SK-N-SH treated with all-trans-retinoic acid at 6 μM for 48 hours (cell line): ENCODE data around the gene PTPN6.

Experiments used
- CREB5 ChIP-seq: fragments of 250-450 bp; sonication (Bioruptor Pico); IDR thresholded peaks from 2 replicates; pipeline ENCODE4 v1.5.1; 2020; ENCODE audit warnings: low read depth, mild to moderate bottlenecking, moderate library complexity
- CSRNP3 ChIP-seq: fragments of 250-450 bp; sonication (Bioruptor Pico); IDR thresholded peaks from 2 replicates; pipeline ENCODE4 v1.5.1; 2021; ENCODE audit warnings: mild to moderate bottlenecking, moderate library complexity
- OSR1 ChIP-seq: fragments of 250-450 bp; sonication (Bioruptor Pico); IDR thresholded peaks from 2 replicates; pipeline ENCODE4 v1.8.0; 2022; ENCODE audit warnings: moderate library complexity, mild to moderate bottlenecking, inconsistent platforms
- PATZ1 ChIP-seq: fragments of 250-450 bp; sonication (Bioruptor Pico); IDR thresholded peaks from 2 replicates; pipeline ENCODE4 v1.8.0; 2020; ENCODE audit warnings: mild to moderate bottlenecking, moderate library complexity, borderline replicate concordance
- RARB ChIP-seq: fragments of 250-450 bp; sonication (Bioruptor Pico); IDR thresholded peaks from 2 replicates; pipeline ENCODE4 v1.8.0; 2021; ENCODE audit warnings: mild to moderate bottlenecking, moderate library complexity
- TOX ChIP-seq: fragments of 250-450 bp; sonication (Bioruptor Pico); IDR thresholded peaks from 2 replicates; pipeline ENCODE4 v1.8.0; 2021; ENCODE audit warnings: mild to moderate bottlenecking, moderate library complexity, borderline replicate concordance
- ZC3H10 ChIP-seq: fragments of 250-450 bp; sonication (Bioruptor Pico); IDR thresholded peaks from 2 replicates; pipeline ENCODE4 v1.5.1; 2021; ENCODE audit warnings: mild to moderate bottlenecking, moderate library complexity
- ZFP30 ChIP-seq: fragments of 450-650 bp; formaldehyde crosslinking; IDR thresholded peaks from 2 replicates; pipeline ENCODE4 v1.5.0; 2022; ENCODE audit warnings: mild to moderate bottlenecking, moderate library complexity
- ZNF565 ChIP-seq: fragments of 450-650 bp; formaldehyde crosslinking; conservative IDR thresholded peaks from 2 replicates; pipeline ENCODE4 v1.5.0; 2020; ENCODE audit warnings: low read depth, mild to moderate bottlenecking, moderate library complexity
- ZNF70 ChIP-seq: fragments of 450-650 bp; formaldehyde crosslinking; IDR thresholded peaks from 2 replicates; pipeline ENCODE4 v1.5.0; 2020; ENCODE audit warnings: mild to moderate bottlenecking, moderate library complexity

GRCh38 chr12:6965714-6966113, 14.6 kb downstream of the PTPN6 start:
- no peak for TF ChIP-seq ZFP30 (CRISPR knock-in tag)
- no peak for TF ChIP-seq ZNF70 (CRISPR knock-in tag)
- no peak for TF ChIP-seq PATZ1 (CRISPR knock-in tag)
- TF ChIP-seq CREB5 (CRISPR knock-in tag): no peak
- no peak for TF ChIP-seq TOX (CRISPR knock-in tag)
- no peak for TF ChIP-seq RARB
- no peak for TF ChIP-seq OSR1 (CRISPR knock-in tag)
- no peak for TF ChIP-seq CSRNP3 (CRISPR knock-in tag)
- TF ChIP-seq ZNF565 (CRISPR knock-in tag): no peak
- no peak for TF ChIP-seq ZC3H10
